Stimulated activated CD8-positive, alpha-beta memory T cell treated with anti-CD3 and anti-CD28 coated beads, Interleukin-15, amount 100 ng/mL, for 1 hour (primary cell): ENCODE results near the gene RBM20.

ENCODE experiments used
- DNase-seq: peaks from one replicate; pipeline ENCODE4 v3.0.0-alpha.2; 2020; ENCODE audit warnings: low read depth

RBM20 gene

GRCh38 chr10:110739811-110740271 lies 95.7 kb downstream of the RBM20 start:
- no peak for DNase-seq

- DNase-seq, result no peak
These were observed 98.7 kb downstream of the RBM20 start for GRCh38 chr10:110742801-110743200.

- no peak for DNase-seq
These were observed 100.6 kb downstream of the RBM20 start for GRCh38 chr10:110744782-110745181.

GRCh38 chr10:110746254-110746826 lies 102.2 kb downstream of the RBM20 start:
- DNase-seq, result peak; percentile 16

- no peak for DNase-seq
These were observed 103.0 kb downstream of the RBM20 start for GRCh38 chr10:110746969-110747608.

GRCh38 chr10:110747609-110748464 lies 103.7 kb downstream of the RBM20 start:
- DNase-seq, result no peak

GRCh38 chr10:110748970-110749369 lies 104.8 kb downstream of the RBM20 start:
- DNase-seq, result no peak

- DNase-seq, result no peak
These were observed 106.8 kb downstream of the RBM20 start for GRCh38 chr10:110750931-110751330.

- DNase-seq, result no peak
These were observed 107.7 kb downstream of the RBM20 start for GRCh38 chr10:110751850-110752249.

- DNase-seq, result no peak
These were observed 109.3 kb downstream of the RBM20 start for GRCh38 chr10:110753462-110753861.

- DNase-seq, result no peak
These were observed 110.4 kb downstream of the RBM20 start for GRCh38 chr10:110754375-110755105.

GRCh38 chr10:110755781-110756180 lies 111.6 kb downstream of the RBM20 start:
- DNase-seq, result no peak

GRCh38 chr10:110756876-110757275 lies 112.7 kb downstream of the RBM20 start:
- DNase-seq, result no peak

- no peak for DNase-seq
These were observed 113.5 kb downstream of the RBM20 start for GRCh38 chr10:110757586-110757985.

GRCh38 chr10:110758128-110758765 lies 114.1 kb downstream of the RBM20 start:
- DNase-seq, result no peak

GRCh38 chr10:110758898-110759297 lies 114.8 kb downstream of the RBM20 start:
- DNase-seq, result no peak

GRCh38 chr10:110759523-110759922 lies 115.4 kb downstream of the RBM20 start:
- no peak for DNase-seq

GRCh38 chr10:110762109-110762848 lies 118.1 kb downstream of the RBM20 start:
- no peak for DNase-seq

GRCh38 chr10:110762849-110763211 lies 118.7 kb downstream of the RBM20 start:
- DNase-seq, result no peak

GRCh38 chr10:110764378-110764777 lies 120.2 kb downstream of the RBM20 start:
- no peak for DNase-seq
